Measurements from ENCODE around the gene NHERF1.

The NHERF1 gene

GRCh38 chr17:74748529-74749278, at the start of gene NHERF1:
TSS of gene NHERF1 (plus strand) at chr17:74748628. CDS start at chr17:74748847, 219 bp downstream.
- DNase-seq, result peak; percentile 91 to 95

- DNase-seq, result no peak
Observed at GRCh38 chr17:74699236-74699635, 49.2 kb upstream of the NHERF1 start.

- DNase-seq, result no peak
Observed at GRCh38 chr17:74702116-74702871, 46.1 kb upstream of the NHERF1 start.

GRCh38 chr17:74703311-74703710, 45.1 kb upstream of the NHERF1 start:
- DNase-seq, result no peak

GRCh38 chr17:74704544-74704943, 43.9 kb upstream of the NHERF1 start:
- DNase-seq, result no peak

- no peak for DNase-seq
Observed at GRCh38 chr17:74711058-74711824, 37.2 kb upstream of the NHERF1 start.

GRCh38 chr17:74712301-74712700, 36.1 kb upstream of the NHERF1 start:
- DNase-seq, result no peak

GRCh38 chr17:74712756-74713155, 35.7 kb upstream of the NHERF1 start, which contains the start of gene CD300LF:
TSS of gene CD300LF (minus strand) at chr17:74712923. CDS start at chr17:74712866, 57 bp downstream.
- no peak for DNase-seq

- DNase-seq, result no peak
Observed at GRCh38 chr17:74713171-74713755, 35.2 kb upstream of the NHERF1 start.

GRCh38 chr17:74715144-74715543, 33.3 kb upstream of the NHERF1 start:
- DNase-seq, result no peak

- DNase-seq, result no peak
Observed at GRCh38 chr17:74720506-74720905, 27.9 kb upstream of the NHERF1 start.

GRCh38 chr17:74722782-74723181, 25.6 kb upstream of the NHERF1 start:
- no peak for DNase-seq

- DNase-seq, result no peak
Observed at GRCh38 chr17:74723891-74724290, 24.5 kb upstream of the NHERF1 start.

- no peak for DNase-seq
Observed at GRCh38 chr17:74725111-74725510, 23.3 kb upstream of the NHERF1 start.

GRCh38 chr17:74728033-74728701, 20.3 kb upstream of the NHERF1 start:
- no peak for DNase-seq

- DNase-seq, result no peak
Observed at GRCh38 chr17:74728702-74729075, 19.7 kb upstream of the NHERF1 start.

GRCh38 chr17:74729368-74729767, 19.1 kb upstream of the NHERF1 start:
- no peak for DNase-seq

- no peak for DNase-seq
Observed at GRCh38 chr17:74729866-74730265, 18.6 kb upstream of the NHERF1 start.

- no peak for DNase-seq
Observed at GRCh38 chr17:74730491-74731346, 17.7 kb upstream of the NHERF1 start.

- no peak for DNase-seq
Observed at GRCh38 chr17:74731347-74731605, 17.2 kb upstream of the NHERF1 start.

GRCh38 chr17:74732042-74732867, 16.2 kb upstream of the NHERF1 start:
- DNase-seq, result no peak

Measured in stimulated activated CD4-positive, alpha-beta T cell treated with anti-CD3 and anti-CD28 coated beads, Interleukin-2, amount 100 ng/mL, for 48 hours (primary cell).